ENCODE measurements around the gene STRADA. TPM values are rescaled to one million over a fixed set of nuclear protein-coding genes. Genes with fewer than 3 reads are reported as not detected.

STRADA gene
- total RNA-seq, 6 donors from 2014 or later, result 18.7 to 60.8 (median 32.4) TPM

GRCh38 chr17:63694950-63695773 lies 46.4 kb downstream of the STRADA start:
- ATAC-seq (ENCODE audit: low FRiP score in 2 of 2) (no peak), DNase-seq (no peak)
- WGBS, 2 donors, result 71 to 85% methylated on average over 15 of the region's 15 CpGs
- Histone ChIP-seq H3K4me3 (no peak overlapping the region), H3K9me3 (no peaks in the 10 kb centered on the region), H3K4me1 (peaks cover 22 to 38% (median 27%) of the 10 kb centered on the region in 4 donors), H3K27me3 (no peaks in the 10 kb centered on the region), H3K36me3 (peaks cover 19 to 48% (median 45%) of the 10 kb centered on the region in 4 donors), H3K27ac (peak overlapping the region in 1 of 4 donors; percentile 6)
- TF ChIP-seq POLR2AphosphoS5 (IDR thresholded peaks at IDR 0.05) (no peak), EP300 (IDR thresholded peaks at IDR 0.05) (no peak), CTCF (IDR thresholded peaks at IDR 0.05) (no peak), POLR2A (IDR thresholded peaks at IDR 0.05) (no peak)

GRCh38 chr17:63694229-63694949 lies 47.2 kb downstream of the STRADA start:
- Histone ChIP-seq H3K4me3 (no peak overlapping the region), H3K4me1 (peaks cover 20 to 30% (median 26%) of the 10 kb centered on the region in 4 donors), H3K9me3 (no peaks in the 10 kb centered on the region), H3K27me3 (no peaks in the 10 kb centered on the region), H3K27ac (no peak overlapping the region), H3K36me3 (peaks cover 27 to 55% (median 52%) of the 10 kb centered on the region in 4 donors)
- ATAC-seq (ENCODE audit: low FRiP score in 2 of 2) (no peak), DNase-seq (no peak)
- 85 to 87% methylated on average over 5 to 11 of the region's 12 CpGs for WGBS, 2 donors
- no peak for TF ChIP-seq EP300 (IDR thresholded peaks at IDR 0.05)
- TF ChIP-seq POLR2AphosphoS5 (IDR thresholded peaks at IDR 0.05), result no peak
- TF ChIP-seq CTCF (IDR thresholded peaks at IDR 0.05), result no peak
- no peak for TF ChIP-seq POLR2A (IDR thresholded peaks at IDR 0.05)

- TF ChIP-seq POLR2A (IDR thresholded peaks at IDR 0.05) (no peak), POLR2AphosphoS5 (IDR thresholded peaks at IDR 0.05) (no peak), EP300 (IDR thresholded peaks at IDR 0.05) (no peak), CTCF (IDR thresholded peaks at IDR 0.05) (no peak)
- H3K36me3 ChIP-seq, result peaks cover 35 to 64% (median 61%) of the 10 kb centered on the region in 4 donors
- DNase-seq (peak in 1 of 2 donors; percentile 66), ATAC-seq (ENCODE audit: low FRiP score in 2 of 2) (no peak)
- no peaks in the 10 kb centered on the region for H3K9me3 ChIP-seq
- H3K4me3 ChIP-seq, result no peak overlapping the region
- WGBS, 2 donors, result 89 to 96% methylated on average over 5 to 18 of the region's 18 CpGs
- H3K4me1 ChIP-seq, result peaks cover 12 to 22% (median 18%) of the 10 kb centered on the region in 4 donors
- no peaks in the 10 kb centered on the region for H3K27me3 ChIP-seq
- no peak overlapping the region for H3K27ac ChIP-seq
These were observed 48.0 kb downstream of the STRADA start for GRCh38 chr17:63693411-63694113.

- DNase-seq (no peak), ATAC-seq (ENCODE audit: low FRiP score in 2 of 2) (no peak)
- peaks cover 1 to 9% (median 5%) of the 10 kb centered on the region in 4 donors for H3K4me1 ChIP-seq
- H3K36me3 ChIP-seq, result peaks cover 38 to 72% (median 69%) of the 10 kb centered on the region in 4 donors
- H3K9me3 ChIP-seq, result no peaks in the 10 kb centered on the region
- H3K4me3 ChIP-seq, result no peak overlapping the region
- H3K27me3 ChIP-seq, result no peaks in the 10 kb centered on the region
- no peak overlapping the region for H3K27ac ChIP-seq
- WGBS, 2 donors, result 95 to 97% methylated on average over 11 of the region's 11 CpGs
- no peak for TF ChIP-seq EP300 (IDR thresholded peaks at IDR 0.05)
- TF ChIP-seq POLR2AphosphoS5 (IDR thresholded peaks at IDR 0.05), result no peak
- no peak for TF ChIP-seq CTCF (IDR thresholded peaks at IDR 0.05)
- TF ChIP-seq POLR2A (IDR thresholded peaks at IDR 0.05), result no peak
These were observed 49.3 kb downstream of the STRADA start for GRCh38 chr17:63692195-63692816.
